Endometrial microvascular endothelial cells (primary cell): Measurements from ENCODE around the gene SERINC5. TPM values are rescaled to one million over a fixed set of nuclear protein-coding genes. Genes with fewer than 3 reads are reported as not detected.
"Not testable (repeated sequence)": the region's sequence is repeated elsewhere in the genome, so short reads cannot be mapped to it uniquely, and the experiment has no call there.

Experiments used
- in situ Hi-C: cut with HindIII; loops from 2 replicates; pipeline ENCODE4 v1.10.0; 2017; ENCODE audit warnings: low sequenced_read_pairs, low pct_unique_long_range_greater_than_20kb; ENCODE audit errors: inconsistent ontology term
- total RNA-seq: library from RNA; depleted of rRNA; stranded (reverse); fragments of >200 nt; gene quantifications from one replicate; pipeline ENCODE4 v1.2.3, GENCODE V29; 2015; ENCODE audit errors: inconsistent ontology term

SERINC5 gene
- total RNA-seq, 1 donor from 2014 or later = 4.2 TPM

DNA sequence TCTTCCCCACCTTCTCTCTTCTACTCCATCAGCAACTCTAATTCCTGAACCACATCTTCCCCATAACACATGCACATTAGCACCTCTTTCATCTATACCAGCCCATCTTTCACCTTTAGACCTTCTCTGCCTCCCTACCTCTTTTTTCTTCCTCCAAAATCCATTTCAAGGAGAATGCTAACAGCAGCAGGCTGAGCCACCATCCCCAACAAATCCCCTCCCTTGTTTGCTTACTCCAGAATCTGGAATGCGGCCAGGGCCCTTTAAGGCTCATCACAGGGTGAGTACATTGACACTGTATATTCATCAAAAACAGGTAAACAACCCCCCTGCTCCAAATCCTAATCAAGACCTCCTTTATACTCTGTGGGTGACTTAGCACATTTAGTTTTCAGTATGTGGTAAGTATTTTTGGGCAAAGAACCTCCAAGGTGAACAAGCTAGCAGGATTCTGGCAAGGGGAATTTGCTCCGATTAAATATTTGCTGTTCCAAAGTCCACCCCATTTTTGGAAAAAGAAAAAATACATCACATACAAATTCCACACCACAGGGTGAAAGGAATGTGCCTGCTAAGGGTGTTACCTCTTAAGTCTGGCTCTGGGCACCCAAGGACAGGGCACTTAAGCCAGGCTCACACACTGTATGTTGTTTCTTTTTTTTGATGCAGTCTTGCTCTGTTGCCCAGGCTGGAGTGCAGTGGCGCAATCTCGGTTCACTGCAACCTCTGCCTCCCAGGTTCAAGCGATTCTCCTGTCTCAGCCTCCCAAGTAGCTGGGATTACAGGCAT is 71.4 kb downstream of the SERINC5 start:
- in situ Hi-C loops = no loop called here

- in situ Hi-C loops = not testable (repeated sequence)
Observed at GRCh38 chr5:80183728-80184234, 72.1 kb downstream of the SERINC5 start.

- in situ Hi-C loops = no loop called here
Observed at GRCh38 chr5:80182809-80183580, 72.9 kb downstream of the SERINC5 start.

DNA sequence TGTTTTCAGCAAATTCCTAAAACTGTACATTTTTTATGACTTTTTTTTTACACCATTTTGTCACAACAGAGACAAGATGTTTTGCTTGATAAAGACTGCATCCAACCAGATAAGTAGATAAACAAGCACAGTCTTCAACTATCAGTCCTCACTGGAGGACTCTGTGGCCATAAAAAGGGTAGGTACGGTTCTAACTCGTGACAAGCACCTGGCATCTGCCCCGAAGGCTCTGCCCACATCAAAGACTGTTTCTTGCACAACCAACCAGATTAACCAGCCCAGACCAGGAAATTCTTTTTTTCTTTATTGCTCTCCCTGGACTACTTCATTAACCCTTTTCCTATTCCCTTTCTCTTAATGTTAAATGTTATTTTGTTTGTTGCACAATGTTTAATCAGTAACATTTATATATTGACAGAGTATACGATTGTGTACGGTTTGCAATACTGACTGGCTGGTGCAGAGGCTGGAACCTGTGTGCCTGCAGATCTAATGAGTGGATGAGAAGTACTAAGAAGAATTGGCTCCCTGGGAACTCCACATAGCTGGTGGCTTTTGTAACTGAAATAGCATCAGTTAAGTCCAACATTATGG is 74.1 kb downstream of the SERINC5 start:
- in situ Hi-C loops = no loop called here

DNA sequence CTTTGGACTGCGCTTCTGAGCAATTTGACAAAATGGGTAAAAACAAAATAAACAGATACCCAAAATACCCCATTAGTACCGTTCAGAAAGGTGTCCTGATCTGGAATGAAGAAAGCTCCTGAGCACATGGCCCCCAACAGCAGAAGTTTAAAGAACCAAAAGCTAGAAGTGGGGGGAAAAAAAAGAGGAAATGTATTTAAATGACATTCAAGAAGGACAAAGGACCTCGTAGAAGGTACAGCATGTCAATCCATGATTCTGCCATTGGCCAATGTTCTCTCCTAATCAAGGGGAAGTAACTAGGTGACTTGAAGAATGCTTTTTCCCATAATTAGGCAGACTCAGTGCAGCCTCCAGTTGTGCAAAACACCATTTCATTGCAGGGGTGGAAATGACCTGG is 78.6 kb downstream of the SERINC5 start:
- in situ Hi-C loops = no loop called here

DNA sequence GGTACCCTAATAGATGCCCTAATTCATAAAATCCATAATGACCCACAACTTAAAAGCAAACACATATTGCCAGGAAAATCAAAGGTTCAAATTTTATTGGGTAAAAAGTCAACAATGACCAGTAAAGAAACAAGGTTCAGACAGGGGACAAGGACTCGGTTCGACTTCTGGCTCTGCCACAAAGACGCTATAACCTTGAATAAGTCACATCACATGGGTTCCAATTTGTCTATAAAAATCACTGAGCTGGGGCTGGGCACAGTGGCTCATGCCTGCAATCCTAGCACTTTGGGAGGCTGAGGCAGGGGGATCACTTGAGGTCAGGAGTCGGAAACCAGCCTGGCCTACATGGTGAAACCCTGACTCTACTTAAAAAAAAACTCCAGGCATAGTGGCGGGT is 80.5 kb downstream of the SERINC5 start:
- in situ Hi-C loops = no loop called here

GRCh38 chr5:80174790-80175189 is 81.1 kb downstream of the SERINC5 start:
- in situ Hi-C loops = no loop called here

- in situ Hi-C loops = no loop called here
Observed at GRCh38 chr5:80172067-80172695, 83.7 kb downstream of the SERINC5 start.

DNA sequence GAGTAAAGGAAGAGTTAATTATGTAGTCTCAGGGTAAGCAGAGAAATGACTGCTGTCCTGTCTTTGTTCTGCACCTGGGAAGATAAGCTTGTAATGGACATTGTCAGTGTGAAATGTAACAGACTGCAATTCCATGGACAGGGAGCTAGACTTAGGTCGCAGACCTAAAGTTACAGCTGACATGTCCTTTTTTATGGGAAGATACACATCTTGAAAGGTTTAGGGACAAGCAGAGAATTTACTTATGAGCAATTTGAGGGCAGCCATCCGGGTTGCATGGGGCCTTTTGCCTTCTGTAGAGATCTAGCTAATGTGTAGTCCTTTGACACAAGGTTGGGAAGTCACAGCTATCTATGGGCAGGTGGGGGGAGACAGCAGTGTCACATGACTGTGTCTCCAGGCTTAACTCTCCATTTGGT is 85.7 kb downstream of the SERINC5 start:
- in situ Hi-C loops = no loop called here

DNA sequence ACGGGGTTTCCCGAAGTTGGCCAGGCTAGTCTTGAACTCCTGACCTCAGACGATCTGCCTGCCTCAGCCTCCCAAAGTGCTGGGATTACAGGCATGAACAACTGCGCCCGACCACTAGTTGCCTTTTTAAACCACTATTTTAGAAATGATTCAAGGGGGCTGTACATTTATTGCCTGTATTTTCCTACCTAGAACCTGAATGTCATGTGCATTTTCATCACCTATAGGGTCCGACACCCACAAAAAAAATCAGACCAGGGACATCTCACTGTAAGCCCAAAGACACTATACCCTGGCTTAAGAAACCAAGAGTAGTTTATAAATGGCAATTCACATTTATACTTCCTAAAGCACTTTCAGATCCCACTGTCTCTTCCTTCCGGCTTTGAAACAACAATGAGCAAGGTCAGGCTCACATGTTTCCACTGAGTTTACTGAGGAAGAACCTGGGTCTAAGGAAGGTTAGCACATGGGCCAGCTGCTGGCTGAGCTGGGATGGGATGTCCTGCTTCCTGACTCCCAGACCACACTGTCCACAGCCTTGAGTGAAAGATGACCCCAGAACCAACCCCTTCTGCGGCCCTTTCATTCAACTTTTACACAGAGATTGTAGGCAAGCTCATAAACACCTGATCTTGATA is 87.3 kb downstream of the SERINC5 start:
- in situ Hi-C loops = no loop called here

DNA sequence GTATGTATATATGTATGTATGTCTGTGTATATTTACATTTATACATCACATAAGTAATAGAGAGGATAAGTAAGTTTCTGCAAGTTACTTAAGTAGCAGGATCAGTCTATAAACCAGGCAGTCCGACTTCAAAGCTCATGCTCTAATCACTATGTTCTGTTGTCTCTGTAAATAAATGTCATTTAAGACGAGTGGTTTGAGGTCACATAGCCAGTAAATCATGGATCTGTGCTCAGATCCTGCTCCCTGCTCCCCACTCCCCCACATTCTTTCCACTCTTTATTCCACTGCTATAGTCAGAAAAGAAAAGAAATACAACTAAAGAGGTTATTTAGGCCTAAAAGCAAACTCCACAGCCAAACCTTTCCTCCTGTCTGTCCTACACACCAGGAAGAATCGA is 90.4 kb downstream of the SERINC5 start:
- in situ Hi-C loops = no loop called here

DNA sequence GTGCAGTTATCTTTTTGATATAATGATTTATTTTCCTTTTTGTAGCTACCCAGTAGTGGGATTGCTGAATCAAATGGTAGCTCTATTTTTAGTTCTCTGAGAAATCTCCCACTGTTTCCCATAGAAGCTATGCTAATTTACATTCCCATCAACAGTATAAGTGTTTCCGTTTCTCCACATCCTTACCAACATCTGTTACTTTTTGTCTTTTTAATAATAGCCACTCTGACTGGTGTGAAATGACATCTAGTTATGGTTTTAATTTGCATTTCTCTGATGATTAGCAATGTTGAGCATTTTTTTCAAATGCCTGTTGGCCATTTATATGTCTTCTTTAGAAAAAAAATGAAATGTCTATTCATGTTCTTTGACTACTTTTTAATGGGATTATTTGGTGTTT is 94.7 kb downstream of the SERINC5 start:
- in situ Hi-C loops = no loop called here

GRCh38 chr5:80160242-80160641 is 95.6 kb downstream of the SERINC5 start:
- in situ Hi-C loops = no loop called here

DNA sequence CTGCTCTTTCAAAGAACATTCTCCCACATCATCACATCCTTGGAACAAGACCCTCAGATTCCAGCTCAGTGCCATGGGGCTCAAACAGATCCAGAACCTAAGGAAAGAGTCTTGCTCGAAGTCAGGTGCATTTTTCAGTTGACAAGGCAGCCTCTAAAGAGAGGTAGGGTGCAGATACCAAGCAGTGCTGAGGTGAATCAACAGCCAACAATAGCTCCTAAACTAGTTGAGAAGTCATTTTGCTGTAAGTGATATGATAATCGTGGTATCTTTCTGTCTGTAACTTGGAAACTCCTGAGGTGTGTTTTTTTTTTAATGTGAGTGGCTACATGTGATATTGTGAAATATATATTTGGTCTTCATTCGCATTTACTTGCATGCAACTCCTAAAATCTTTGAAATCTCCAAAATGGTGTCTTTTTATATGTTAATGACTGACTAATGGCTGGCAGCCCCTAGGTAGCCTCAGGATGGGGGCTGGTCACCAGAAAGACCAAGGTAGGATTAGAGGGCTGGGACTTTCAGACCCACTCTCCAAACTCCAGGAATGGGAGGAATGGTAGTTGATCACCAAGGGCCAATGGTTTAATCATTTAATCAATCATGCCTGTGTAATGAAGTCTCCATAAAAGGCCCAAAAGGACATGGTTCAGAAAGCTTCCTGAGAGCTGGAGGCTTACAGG is 96.6 kb downstream of the SERINC5 start:
- in situ Hi-C loops = no loop called here

GRCh38 chr5:80156156-80156555 is 99.7 kb downstream of the SERINC5 start:
- in situ Hi-C loops = no loop called here

DNA sequence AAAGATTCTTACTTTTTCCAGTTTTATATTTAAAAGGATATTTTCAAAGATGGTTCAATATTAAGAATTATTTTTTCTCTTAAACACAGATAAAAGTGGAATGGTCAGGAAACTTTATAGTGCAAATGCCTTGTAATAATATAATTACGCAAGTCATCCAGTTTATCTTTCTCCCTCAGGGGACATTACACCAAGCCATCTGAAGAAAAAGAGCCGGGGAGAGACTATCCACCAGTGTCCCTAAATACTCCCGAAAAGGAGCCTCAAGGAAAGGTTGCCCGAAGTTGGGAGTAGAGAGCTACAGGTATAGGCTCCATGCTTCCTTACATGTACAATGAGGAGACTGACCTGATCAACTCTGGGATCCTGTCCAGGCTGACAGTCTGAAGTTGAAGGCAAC is 101.1 kb downstream of the SERINC5 start:
- in situ Hi-C loops = no loop called here

DNA sequence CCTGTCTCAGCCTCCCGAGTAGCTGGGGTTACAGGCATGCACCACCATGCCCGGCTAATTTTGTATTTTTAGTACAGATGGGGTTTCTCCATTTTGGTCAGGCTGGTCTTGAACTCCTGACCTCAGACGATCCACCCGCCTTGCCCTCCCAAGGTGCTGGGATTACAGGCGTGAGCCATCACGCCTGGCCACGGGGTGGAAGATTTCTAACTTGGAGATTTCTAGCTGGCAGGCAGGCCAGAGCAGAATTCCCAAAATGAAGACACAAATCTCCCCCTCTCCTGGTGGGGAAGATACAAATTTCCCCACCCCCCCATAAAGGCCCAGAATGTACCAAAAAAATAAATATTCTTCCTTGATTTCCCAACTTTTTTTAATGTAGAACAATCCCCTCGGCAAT is 101.6 kb downstream of the SERINC5 start:
- in situ Hi-C loops = not testable (repeated sequence)

GRCh38 chr5:80153586-80154126 is 102.2 kb downstream of the SERINC5 start:
- in situ Hi-C loops = no loop called here
